Kidney glomerular epithelial cell (primary cell): ENCODE data around the gene KRT27.
"Not testable (repeated sequence)": the region's sequence is repeated elsewhere in the genome, so short reads cannot be mapped to it uniquely, and the experiment has no call there.

Source experiments
- DNase-seq: peaks from one replicate; lab custom pipeline; 2025; lab: John Stamatoyannopoulos, UW

KRT27 gene, protein sequence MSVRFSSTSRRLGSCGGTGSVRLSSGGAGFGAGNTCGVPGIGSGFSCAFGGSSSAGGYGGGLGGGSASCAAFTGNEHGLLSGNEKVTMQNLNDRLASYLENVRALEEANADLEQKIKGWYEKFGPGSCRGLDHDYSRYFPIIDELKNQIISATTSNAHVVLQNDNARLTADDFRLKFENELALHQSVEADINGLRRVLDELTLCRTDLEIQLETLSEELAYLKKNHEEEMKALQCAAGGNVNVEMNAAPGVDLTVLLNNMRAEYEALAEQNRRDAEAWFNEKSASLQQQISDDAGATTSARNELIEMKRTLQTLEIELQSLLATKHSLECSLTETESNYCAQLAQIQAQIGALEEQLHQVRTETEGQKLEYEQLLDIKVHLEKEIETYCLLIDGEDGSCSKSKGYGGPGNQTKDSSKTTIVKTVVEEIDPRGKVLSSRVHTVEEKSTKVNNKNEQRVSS

DNA sequence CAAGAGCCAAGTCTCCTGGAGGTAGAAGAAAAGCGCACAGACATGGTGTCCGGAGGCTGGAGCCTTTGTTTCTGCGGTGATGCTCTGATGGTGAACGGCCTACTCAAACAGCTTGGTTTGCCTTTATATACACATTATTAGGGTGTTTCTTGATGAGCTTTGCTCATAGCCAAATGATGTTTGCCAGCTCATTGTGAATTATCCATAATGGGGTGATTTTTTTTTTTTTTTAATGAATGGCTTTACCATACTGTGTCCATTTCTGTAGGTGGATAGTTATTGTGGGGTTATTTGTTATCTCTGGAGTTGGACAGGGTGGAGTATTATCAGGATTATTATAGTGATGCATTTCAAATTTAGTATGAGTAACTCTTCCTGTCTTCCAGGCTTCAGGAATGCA is at the start of gene KRT27:
KRT27 (minus strand) TSS at position 101 of the 400 bp plus-strand sequence; CDS start at position 44, 57 bp downstream.
- no peak for DNase-seq

DNA sequence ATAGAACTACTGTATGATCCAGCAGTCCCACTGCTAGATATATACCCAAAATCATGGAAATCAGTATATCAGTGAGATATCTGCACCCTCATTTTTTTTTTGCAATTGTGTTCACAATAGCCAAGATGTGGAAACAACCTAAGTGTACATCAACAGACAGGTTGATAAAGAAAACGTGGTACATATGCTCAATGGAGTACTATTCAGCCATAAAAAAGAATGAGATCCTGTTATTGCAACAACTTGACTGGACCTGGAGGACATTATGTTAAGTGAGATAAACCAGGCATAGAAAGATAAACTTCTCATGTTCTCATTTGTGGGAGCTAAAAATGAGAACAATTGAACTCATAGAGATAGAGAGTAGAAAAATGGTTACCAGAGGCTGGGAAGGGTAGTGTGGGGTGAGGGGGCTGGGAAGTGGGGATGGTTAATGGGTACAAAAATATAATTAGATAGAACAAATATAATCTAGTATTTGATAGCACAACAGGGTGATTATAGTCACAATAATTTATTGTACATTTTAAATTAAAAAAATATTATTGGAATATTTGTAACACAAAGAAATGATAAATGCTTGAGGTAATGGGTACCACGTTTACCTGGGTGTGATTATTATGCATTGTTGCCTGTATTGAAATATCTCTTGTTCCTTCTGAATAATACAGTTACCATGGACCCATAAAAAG is 47.9 kb upstream of the KRT27 start:
- no peak for DNase-seq

DNA sequence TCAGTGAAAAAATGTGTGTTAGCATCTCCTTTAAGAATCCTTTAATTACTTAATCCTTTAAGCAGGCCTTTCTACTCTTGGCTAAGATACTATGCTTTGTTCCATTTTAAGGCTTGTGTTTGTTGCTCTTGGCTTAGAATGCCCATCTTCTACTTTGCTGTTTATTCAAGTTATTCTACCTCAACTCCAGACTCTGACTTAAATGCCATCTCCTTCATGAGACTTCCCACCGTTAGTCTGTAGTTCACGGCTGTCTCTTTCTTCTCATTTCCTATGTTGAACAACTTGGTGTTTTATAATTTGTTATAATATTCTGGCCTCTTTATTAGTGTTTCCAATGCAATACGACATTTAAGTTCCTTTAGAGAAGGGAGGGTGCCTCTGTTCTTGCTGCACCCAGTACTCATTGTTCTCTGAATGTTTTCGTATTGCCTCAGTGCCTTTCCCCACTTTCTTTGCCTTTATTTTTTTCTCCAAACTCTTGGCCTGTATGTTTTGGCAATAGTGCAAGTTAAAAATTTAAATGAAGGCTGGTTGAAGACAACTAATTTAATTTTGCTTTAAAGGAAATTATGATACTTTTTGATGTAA is 46.2 kb upstream of the KRT27 start:
- DNase-seq: no peak

DNA sequence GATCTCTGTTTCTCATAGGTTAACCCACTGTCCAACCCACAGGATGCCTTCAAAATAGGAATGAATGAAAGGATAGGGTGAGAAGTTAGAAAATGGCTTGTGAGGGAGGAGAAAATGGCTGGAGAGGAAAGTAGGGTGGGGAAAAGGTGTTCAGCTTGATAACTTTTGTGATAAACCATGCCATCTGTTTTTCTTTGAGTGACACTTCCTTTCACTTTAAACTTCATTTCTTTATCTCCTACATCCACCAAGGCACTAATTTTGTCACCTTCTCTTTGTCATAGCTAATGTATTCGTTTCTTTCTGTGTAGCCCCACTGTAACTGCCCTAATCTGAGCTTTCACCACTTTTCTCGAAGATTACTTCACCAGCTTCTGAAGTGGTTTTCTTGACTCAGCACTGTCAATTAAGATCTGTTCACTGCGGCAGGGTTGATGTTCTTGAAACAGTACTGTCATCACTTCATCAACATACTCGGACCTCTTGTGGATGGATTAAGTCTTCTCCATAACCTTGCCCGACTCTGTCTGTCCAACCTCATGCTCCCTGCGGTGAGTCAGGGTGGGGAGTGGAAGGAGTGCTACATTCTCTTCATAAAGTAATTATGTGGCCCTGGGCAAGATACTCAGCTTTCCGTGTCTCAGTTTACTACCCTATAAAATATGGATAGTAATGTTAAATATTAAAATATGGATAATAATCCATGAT is 45.5 kb upstream of the KRT27 start:
- no peak for DNase-seq

DNA sequence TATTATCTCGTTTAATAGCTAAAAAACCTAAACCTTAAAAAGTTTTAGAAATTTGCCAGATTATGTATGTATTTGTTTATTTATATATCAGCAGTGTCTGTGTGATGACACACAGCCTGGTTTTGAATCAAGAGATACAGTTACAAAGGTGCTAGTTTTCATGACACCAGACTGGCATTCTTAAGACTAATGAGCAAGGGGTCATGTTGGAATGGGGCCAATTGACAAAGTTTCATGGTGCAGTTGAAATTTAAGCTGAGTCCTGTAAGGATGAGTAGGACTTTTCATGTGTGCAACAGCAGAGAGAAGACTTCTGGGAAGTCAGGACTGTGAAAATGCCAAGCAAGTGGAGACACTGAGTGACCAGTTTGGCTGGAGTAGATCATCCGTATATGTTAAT is 43.2 kb upstream of the KRT27 start:
- no peak for DNase-seq

DNA sequence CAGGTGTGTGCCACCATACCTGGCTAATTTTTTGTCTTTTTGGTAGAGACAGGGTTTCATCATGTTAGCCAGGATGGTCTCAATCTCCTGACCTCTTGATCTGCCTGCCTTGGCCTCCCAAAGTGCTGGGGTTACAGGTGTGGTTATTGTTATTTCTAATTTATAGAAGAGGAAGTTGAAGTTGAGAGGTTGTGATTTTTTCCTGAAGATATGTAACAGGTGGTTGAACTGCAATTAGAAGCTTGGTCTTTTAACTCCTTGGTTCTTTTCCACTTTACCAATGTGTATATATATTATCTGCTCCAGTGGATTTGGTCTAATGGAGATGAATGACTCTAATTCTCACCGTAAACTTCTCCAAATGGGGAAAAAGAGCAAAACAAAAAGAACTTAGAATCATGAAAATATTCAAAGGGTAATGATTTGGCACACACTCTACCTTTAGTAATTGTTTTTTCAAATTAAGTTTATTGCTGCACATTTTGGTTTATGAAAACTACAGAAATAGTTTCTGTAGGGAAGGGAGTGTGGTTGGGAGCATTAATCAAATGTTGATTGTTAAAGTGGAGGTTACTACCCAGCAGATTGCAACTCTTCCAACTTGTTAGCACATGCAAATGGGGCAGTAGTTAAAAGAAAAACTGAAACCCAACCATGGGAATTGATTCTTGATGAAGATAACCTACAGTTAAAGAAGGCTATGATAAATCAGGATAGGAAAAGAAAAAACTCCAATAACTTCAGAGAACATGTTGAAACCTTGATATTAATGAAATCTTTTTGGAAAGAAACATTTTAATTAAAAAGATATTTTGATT is 41.9 kb upstream of the KRT27 start:
- no peak for DNase-seq

DNA sequence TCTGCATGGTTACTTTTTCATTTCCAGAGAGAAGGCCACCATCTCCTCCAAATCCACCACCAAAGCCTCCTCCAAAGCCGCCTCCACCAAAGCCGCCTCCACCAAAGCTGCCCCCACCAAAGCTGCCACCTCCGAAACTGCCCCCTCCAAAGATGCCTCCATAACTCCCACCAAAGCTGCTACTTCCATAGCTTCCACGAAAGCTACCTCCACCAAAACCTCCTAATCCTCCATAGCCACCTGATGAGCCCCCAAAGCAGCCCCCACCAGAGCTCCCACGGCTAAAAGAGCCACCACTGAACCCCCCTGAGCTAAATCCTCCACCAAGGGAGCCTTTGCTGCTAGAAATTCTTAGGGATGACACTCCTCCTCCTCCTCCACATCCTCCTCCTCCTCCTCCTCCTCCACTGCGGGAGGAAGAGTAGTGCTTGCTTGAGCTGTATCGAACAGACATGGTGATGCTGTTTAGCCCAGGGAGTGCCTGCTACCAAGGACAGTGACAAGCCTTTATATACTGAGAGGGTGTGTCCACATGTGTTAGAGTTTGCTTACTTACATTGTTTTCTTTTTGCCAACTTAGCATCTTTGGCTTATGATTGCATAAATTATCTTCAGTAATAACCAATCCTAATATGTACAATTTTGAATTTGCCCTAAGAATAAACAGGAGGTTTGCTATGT is 39.9 kb upstream of the KRT27 start, which contains the start of gene KRT10:
KRT10 (minus strand) TSS at position 483 of the 681 bp plus-strand sequence; CDS start at position 454, 29 bp downstream.
- DNase-seq: no peak

DNA sequence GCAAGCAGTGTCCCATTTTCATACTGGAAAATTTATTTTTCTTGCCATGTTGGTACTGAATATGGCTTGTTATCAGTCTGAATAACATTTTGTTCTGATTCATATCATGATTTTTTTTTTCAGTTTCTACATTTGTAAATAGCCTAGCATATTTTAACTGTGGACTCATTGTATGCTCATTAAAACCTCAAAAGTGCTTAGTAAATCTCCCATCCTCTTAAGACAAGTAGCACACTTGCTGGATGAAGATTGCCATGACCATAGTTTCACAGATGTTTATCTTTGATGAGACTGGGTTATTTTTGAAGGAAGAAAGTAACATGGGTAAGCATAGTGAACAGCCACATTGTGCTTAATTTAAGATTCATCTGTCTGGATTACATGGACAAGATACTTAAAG is 39.2 kb upstream of the KRT27 start:
- no peak for DNase-seq

DNA sequence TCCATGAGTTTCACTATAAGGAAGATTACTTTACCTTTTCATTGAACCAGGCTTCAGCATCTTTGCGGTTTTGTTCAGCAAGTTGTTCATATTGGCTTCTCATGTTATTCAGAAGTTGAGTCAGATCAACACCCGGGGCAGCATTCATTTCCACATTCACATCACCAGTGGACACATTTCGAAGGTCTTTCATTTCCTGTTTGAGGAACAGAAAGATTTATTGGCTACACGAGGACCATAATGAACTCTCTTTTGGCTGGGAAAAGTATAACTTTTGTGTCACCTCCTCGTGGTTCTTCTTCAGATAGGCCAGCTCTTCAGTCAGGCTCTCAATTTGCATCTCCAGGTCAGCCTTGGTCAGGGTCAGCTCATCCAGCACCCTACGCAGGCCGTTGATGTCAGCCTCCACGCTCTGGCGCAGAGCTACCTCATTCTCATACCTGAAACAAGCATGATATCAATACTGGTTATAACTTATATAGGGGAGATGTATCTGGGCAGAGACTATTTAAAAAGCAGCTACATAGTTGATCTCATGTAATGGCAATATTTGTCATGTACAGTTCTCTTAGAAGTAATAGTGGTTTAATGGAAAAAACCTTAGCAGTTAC is 38.0 kb upstream of the KRT27 start:
- DNase-seq: no peak

DNA sequence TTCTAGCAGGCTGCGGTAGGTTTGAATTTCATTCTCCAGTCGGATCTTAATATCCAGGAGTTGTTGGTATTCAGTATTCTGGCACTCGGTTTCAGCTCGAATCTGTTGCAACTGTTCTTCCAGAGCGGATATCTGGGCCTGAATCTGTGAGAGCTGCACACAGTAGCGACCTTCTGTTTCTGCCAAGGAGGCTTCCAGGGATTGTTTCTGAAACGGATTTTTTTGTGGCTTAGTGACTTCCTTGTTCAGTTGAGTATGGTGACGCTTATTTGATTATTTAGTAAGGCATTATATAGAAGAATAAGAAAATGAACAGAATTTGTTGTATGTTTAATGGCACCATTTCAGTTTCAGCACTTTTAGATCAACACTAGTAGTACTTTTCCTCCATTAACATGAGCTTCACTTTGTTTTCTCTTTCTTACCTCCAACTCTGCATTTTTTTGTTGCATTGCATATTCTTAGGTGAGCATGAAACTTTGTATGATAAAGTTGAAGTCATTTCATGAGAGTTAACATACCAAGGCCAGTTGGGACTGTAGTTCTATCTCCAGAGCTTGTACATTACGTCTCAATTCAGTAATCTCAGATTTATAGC is 37.3 kb upstream of the KRT27 start:
- DNase-seq: no peak

DNA sequence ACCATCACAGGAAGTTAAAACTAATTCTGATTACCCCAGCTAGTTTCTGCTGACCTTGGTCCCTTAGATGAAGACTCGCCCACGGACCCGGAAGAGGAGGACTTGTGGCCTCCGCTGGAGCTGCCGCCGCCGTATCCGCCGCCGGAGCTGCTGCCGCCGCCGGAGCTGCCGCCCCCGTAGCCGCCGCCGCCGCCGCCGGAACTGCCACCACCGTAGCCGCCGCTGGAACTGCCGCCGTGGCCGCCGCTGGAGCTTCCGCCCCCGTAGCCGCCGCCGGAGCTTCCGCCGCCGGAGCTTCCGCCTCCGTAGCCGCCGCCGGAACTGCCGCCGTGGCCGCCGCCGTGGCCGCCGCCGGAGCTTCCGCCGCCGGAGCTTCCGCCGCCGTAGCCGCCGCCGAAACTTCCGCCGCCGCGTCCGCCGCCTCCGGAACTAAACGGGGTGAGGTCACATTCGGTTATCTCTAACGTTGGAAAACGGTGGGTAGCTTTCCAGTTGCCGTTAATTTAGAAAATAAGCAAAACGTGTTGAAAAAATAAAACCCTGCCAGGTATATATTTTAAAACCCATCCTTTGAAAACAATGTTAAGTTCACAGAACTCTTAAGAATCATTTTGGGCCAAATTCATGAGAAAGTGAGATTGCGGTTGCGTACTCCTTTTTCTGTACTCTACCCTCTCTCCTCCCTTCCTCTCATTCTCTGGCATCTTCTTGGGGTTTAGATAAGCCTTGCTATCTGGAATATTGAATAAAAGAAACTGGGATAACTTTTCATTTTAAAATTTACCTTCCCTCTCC is 36.6 kb upstream of the KRT27 start:
- DNase-seq: peak; percentile 62

DNA sequence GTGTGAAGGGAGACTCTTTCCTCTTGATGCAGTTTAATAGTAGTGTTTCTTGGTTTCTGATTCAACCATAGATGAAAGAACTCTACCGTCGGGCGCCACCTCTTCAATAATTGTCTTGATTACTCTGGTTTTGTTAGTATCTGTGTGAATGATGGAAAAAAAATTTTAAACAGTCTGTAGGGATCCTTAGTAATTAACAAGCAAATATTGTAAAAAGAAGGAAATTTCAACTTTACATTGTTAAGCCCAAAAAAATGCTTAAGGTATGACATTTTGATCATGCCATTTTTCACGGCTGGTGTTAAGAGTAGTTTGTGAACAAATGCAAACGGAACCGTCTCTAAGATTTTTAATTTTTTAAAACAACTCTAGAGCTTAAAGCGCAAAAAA is 36.0 kb upstream of the KRT27 start:
- DNase-seq: no peak

DNA sequence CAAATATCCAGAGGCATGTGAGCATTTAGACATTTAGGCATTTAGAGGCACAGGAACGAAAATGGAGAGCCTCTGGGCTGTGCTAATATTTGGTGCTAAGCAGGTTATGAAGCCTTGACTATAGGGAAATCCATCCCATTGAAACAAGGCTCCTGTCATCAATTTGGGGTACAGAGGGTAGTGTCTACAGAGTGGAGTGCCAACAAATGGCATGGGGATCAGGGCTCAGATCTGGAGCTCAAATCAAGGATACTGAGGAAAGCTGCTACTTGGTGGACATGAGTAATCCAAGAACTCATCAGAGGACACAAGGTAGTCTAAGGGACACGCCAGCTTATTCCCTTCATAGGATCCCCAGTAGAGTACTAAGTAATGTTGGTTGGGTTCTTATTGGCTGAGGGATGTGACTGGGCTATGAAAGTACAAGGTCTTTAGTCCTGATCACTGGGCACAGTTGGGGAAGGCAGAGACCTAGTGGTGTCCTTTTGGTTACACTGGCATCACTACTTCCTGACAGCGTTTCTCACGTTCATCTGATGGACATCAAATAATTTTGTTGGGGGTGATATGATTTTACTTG is 34.8 kb upstream of the KRT27 start:
- no peak for DNase-seq

DNA sequence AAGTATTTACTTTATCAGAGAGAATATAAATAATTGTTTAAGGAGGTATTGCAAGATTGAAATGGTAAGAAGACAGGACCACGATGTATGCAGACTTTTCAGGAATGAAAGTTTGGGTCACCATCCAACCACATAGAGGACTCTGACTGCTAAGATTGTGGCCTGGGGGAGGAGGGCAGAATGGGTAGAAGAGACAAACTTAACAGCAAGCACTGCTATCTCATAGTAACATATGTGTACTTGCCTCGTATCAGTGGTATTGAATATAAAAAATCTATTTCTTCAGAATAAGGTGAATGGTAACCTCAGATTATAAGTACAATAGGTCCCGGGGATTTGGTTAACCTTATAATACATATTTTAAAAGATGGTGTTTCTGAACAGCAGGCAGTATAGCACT is 34.2 kb upstream of the KRT27 start:
- no peak for DNase-seq

DNA sequence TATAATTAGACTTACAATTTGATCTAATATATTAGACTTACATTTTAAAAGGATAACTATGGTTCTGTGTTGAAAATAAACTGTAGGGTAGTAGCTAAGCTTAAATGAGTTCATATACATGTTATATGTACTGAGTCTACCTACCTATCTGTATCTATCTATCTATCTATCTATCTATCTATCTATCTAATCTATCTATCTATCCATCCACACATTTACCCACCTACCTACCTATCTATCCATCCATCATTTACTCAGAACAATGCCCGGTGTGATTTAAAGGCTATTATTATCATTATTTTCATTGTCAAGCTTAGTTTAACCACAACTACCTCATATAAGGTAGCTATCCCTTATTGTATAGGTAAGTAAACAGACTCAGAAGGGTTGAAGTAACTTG is 33.0 kb upstream of the KRT27 start:
- DNase-seq: no peak

DNA sequence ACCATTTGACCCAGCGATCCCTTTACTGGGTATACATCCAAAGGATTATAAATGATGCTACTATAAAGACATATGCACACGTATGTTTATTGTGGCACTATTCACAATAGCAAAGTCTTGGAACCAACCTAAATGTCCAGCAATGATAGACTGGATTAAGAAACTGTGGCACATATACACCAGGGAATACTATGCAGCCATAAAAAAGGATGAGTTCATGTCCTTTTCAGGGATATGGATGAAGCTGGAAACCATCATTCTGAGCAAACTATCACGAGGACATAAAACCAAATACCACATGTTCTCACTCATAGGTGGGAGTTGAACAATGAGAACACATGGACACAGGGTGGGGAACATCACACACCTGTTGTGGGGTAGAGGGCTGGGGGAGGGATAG is 32.3 kb upstream of the KRT27 start:
- DNase-seq: not testable (repeated sequence)

DNA sequence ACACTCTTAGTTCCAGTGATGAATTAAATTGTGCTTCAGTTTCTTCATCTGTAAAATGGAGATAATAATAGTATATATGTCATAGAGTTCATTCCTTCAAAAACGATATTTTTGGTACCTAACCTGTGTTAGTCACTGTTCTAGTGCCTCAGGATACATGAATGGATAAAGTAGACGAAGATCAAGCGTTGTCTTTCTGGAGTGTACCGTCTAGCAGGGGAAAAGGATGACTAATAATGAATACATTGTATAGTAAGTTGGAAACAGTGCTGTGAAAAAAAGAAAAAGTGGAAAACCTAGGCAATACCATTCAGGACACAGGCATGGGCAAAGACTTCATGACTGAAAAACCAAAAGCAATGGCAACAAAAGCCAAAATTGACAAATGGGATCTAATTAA is 31.5 kb upstream of the KRT27 start:
- no peak for DNase-seq

DNA sequence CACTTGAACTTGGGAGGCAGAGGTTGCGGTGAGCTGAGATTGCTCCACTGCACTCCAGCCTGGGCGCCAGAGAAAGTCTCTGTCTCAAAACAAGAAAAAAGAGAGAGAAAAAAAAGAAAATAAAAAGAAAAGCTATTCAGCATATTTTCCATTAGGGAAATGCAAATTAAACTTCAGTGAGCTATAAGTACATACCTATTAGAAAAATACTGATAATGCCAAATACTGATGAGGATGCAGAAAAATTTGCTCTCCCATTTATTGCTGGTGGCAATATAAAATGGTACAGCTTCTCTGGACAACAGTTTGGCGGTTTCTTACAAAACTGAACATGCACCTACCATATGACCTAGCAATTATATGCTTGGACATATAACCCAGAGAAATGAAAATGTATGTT is 30.3 kb upstream of the KRT27 start:
- no peak for DNase-seq

DNA sequence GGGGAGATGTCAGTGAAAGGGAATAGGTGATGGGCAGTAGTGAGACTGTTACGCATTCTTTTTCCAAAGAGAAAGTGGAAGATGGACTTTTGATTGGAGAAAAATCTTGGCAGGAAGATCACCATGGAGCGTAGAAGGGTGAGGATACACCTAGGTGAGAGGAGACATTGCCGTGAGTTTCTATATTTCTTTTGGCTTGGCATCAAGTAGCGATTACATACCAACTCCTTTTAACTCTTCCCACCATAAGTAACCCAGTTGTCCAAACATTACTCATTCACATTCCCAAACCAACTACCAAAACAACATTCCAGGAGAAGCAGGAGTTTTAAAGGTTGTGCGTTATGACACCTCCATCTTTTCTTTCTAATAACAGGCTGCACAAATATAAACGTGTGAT is 28.1 kb upstream of the KRT27 start:
- DNase-seq: peak; percentile 99
